ENCODE results near the gene GAPDH.

- TF ChIP-seq EZH2 (IDR thresholded peaks at IDR 0.05), result no peak
- TF ChIP-seq, protein P1, sequence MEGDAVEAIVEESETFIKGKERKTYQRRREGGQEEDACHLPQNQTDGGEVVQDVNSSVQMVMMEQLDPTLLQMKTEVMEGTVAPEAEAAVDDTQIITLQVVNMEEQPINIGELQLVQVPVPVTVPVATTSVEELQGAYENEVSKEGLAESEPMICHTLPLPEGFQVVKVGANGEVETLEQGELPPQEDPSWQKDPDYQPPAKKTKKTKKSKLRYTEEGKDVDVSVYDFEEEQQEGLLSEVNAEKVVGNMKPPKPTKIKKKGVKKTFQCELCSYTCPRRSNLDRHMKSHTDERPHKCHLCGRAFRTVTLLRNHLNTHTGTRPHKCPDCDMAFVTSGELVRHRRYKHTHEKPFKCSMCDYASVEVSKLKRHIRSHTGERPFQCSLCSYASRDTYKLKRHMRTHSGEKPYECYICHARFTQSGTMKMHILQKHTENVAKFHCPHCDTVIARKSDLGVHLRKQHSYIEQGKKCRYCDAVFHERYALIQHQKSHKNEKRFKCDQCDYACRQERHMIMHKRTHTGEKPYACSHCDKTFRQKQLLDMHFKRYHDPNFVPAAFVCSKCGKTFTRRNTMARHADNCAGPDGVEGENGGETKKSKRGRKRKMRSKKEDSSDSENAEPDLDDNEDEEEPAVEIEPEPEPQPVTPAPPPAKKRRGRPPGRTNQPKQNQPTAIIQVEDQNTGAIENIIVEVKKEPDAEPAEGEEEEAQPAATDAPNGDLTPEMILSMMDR (IDR thresholded peaks at IDR 0.05), result no peak
Observed at GRCh38 chr12:6536894-6537579, 2.7 kb downstream of the GAPDH start.
